Measurements from ENCODE around the gene ERBB3.
"Not testable (repeated sequence)": the region's sequence is repeated elsewhere in the genome, so short reads cannot be mapped to it uniquely, and the experiment has no call there.

The ERBB3 gene

DNA sequence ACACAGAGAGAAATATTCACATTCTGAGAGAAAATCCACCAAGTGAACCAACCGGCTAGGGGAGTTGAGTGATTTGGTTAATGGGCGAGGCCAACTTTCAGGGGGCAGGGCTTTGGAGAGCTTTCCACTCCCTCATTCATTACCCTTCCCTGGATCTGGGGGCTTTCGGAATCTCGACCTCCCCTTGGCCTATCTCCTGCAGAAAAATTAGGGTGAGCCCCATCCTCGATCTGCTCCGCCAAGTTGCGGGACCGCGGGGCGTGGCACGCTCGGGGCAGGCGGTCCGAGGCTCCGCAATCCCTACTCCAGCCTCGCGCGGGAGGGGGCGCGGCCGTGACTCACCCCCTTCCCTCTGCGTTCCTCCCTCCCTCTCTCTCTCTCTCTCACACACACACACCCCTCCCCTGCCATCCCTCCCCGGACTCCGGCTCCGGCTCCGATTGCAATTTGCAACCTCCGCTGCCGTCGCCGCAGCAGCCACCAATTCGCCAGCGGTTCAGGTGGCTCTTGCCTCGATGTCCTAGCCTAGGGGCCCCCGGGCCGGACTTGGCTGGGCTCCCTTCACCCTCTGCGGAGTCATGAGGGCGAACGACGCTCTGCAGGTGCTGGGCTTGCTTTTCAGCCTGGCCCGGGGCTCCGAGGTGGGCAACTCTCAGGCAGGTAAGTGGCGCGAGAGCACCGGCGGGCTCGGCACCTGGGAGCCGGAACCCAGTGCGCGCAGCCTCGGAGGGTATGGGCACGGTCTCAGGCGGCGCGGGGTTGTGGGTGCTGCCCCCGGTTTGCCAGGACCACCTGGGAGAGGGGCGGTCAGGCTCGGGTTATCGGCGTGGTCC is at the start of gene ERBB3:
TSS of gene ERBB3 (plus strand) at position 443 of the 833 bp plus-strand sequence. CDS start at position 579, 136 bp downstream.
- DNase-seq: peak; percentile 57

DNA sequence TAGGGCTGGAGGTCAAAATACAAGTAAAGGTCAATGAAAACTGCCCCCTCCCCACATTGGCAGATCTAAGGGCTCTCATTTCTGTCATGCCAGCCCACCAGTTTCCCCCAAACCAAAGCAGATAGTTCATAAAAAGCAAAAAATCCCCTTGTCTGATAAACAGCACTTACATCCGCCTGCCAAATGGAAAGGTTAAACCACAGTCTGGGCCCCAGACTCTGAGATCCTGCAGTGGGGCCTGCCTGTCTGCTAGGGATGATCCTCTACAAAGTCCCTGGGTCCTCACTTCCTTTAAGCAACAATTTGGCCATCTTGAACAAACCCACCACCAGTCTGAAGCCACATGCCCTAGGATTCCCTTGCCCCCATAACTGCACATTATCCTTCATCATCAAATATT is 48.0 kb upstream of the ERBB3 start:
- DNase-seq: no peak

- no peak for DNase-seq
Observed at GRCh38 chr12:56034586-56035332, 45.2 kb upstream of the ERBB3 start.

- DNase-seq: no peak
Observed at GRCh38 chr12:56037161-56037560, 42.8 kb upstream of the ERBB3 start.

GRCh38 chr12:56038022-56038655 is 41.8 kb upstream of the ERBB3 start:
- no peak for DNase-seq

DNA sequence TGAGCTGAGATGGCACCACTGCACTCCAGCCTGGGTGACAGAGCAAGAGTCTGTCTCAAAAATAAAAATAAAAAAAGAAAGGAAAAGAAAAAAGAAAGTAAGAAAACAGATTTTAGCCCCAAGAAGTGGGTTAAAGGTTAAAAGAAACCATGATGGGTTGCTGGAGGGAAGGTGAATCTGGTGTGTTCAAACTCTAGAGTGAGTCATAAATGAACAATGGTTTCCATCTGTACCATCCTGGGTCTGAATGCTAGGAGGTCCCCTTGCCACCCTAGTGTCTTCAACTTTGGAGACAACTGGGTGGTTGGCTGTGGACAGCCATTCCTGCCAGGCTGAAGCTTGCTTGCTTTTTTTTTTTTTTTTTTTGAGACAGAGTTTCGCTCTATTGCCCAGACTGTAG is 39.8 kb upstream of the ERBB3 start:
- DNase-seq: no peak

DNA sequence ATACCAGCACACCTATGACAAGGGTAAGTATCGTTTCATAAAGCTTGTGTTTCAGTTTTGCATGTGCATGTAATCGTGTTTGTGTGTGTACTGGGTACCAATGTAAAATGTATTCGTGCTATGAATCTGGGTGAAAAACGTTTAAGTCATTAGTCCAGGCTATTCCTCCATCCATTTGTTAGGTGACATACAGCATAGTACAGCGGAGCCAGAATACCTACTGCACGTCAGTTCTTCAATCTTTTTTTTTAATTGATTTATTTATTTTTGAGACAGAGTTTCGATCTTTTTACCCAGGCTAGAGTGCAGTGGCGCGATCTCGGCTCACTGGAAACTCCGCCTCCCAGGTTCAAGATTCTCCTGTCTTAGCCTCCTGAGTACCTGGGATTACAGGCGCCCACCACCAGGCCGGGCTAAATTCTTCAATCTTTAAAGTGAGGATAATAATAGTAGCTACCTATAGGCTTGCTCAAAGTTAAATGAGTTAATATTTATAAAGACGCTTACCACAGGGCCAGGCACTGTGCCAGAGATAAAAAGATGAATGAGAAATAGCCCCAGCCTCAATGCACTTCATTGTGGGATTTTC is 38.9 kb upstream of the ERBB3 start:
- DNase-seq: no peak

DNA sequence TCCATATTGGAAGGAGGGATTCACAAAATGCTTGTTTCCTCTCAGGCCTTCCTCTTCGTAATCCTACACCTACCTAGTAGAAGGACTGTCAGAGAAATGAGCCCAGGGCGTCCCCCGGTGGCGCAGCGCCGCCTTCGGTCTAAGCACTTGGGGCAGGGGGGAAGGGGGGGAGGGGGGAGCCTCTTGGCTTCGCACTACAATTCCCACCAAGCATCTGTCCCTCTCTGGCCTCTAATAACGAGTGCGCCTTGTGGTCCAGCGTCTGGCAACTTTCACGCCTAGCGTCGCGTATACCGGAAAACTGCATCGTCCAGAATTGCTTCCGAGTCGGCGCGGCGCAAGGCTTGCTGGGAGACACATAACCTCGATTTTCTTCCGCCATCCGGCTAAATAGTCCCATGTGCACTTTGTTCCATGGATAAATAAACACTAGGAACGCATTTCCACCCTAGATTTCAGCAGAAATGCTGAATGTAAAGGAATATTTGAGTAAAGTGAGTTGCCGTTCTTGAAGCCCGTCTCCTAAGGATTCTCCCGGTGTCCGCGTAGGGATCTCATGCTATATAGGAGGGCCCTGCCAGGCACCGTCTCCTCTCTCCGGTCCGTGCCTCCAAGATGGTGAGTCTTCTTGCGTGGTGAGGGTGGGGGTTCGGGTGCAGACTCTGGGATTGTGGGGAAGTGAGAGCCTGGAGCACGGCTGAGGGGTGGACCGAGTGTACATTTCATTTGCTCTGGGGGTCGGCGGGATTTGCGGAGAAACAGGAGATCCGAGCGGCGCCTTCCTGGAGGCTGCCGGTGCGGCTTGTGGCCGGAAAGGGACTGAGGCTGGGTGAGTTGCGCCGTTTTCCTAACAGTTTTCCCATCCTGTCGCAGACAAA is 38.2 kb upstream of the ERBB3 start, which contains the start of gene RPS26:
TSS of gene RPS26 (plus strand) at position 367 of the 878 bp plus-strand sequence. CDS start at position 616, 249 bp downstream.
- peak; percentile 99 for DNase-seq

- not testable (repeated sequence) for DNase-seq
Observed at GRCh38 chr12:56042430-56042813, 37.5 kb upstream of the ERBB3 start.

DNA sequence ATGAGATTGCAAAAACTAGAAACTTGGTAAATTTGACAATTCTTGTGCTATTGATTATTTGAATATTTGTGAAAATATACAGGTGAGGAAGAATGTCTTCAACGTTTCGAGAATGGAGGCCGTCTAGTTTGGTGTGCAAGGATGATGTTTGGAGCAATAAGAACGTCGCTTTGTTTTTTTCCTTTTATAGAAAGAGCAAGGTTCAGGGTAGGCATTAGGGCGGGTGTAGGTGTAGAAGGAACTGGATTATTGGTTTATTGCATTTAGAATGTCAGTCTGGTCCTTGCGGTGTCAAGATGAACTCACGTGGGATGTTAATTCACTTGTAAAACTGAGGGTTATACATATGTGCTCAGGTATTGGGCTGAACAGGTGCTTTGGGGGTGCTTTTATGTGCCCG is 37.1 kb upstream of the ERBB3 start:
- no peak for DNase-seq

- peak; percentile 22 for DNase-seq
Observed at GRCh38 chr12:56046027-56046780, 33.8 kb upstream of the ERBB3 start.

GRCh38 chr12:56053407-56053893 is 26.5 kb upstream of the ERBB3 start:
- DNase-seq: no peak

- not testable (repeated sequence) for DNase-seq
Observed at GRCh38 chr12:56059964-56060363, 20.0 kb upstream of the ERBB3 start.

- DNase-seq: no peak
Observed at GRCh38 chr12:56061982-56062381, 18.0 kb upstream of the ERBB3 start.

- DNase-seq: no peak
Observed at GRCh38 chr12:56062996-56063395, 17.0 kb upstream of the ERBB3 start.

DNA sequence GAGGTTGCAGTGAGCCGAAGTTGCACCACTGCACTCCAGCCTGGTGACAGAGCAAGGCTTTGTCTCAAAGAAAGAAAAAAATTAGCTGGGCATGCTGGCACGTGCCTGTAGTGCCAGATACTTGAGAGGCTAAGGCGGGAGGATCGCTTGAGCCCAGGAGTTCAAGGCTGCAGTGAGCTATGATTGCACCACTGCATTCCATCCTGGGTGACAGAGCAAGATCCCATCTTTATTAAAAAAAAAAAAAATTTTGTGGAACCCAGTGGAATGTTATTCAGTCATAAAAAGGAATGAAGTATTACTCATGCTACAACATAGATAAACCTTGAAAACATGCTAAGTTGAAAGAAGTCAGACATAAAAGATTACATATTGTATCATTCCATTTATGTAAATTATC is 8.3 kb upstream of the ERBB3 start:
- no peak for DNase-seq

DNA sequence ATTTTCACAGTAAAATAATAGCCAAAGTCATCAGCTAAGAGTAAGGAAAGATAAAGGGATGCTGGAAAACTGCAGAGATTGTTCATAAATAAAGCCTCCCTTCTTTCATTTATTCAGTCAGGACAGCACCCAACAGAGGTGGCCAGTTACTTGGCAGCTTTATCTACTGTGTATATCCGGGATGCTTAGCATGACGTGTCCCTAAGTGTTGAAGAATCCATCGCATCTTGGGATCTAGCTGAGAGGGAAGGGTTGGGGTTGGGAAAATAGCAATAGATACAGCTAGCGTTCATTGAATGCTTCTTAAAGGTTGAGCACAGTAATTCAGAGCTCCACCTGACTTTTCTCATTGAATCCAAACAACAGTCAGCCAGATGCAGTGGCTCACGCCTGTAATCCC is 5.6 kb upstream of the ERBB3 start:
- no peak for DNase-seq

DNA sequence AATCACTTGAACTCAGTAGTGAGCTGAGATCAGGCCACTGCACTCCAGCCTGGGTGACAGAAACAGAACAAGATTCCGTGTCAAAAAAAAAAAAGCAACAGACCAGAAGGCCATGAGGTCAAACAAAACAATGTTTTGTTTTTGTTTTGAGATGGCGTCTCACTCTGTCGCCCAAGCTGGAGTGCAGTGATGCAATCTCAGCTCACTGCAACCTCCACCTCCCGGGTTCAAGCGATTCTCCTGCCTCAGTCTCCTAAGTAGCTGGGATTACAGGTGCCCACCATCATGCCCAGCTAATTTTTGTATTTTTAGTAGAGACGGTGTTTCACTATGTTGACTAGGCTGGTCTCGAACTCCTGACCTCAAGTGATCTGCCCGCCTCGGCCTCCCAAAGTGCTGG is 2.0 kb upstream of the ERBB3 start:
- DNase-seq: not testable (repeated sequence)

DNA sequence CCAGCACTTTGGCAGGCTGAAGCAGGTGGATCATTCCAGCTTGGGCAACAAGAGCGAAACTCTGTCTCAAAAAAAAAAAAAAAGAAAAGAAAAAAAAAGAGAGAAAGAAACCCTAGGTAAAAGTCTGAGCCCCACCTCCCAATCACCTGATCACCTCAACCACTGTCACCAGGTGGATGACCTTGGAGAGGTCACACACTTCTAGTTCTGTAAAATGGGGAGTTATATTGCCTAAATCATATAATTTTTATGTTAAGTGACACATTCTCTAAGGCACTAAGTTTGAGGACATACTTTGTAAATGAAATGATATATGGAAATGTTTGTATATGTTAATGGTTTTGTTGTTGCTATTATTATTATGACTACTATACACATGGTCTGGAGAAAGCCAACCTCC is 1.5 kb upstream of the ERBB3 start:
- DNase-seq: no peak

- DNase-seq: peak; percentile 36
Observed at GRCh38 chr12:56078931-56079722, 838 bp upstream of the ERBB3 start.

All from MV-4-11 (cell line).